Lung microvascular endothelial cell (primary cell): ENCODE results near the gene PRSS2. TPM values are rescaled to one million over a fixed set of nuclear protein-coding genes. Genes with fewer than 3 reads are reported as not detected.
"Not testable (repeated sequence)": the region's sequence is repeated elsewhere in the genome, so short reads cannot be mapped to it uniquely, and the experiment has no call there.

Experiments used
- DNase-seq, 2 donors: peaks; one replicate each; pipeline versions ENCODE4 v3.0.0 to v3.0.0-alpha.2; 2010; ENCODE audit warnings: low read depth in 2 of 2
- total RNA-seq: library from RNA; depleted of rRNA; stranded (reverse); fragments of >200 nt; gene quantifications from 2 replicates; pipeline ENCODE4 v1.2.1, GENCODE V29; 2014

The PRSS2 gene
- total RNA-seq, 1 donor from 2014 or later = not detected

GRCh38 chr7:142759433-142759832 lies 11.3 kb upstream of the PRSS2 start:
- no peak for DNase-seq

GRCh38 chr7:142760071-142760642 lies 10.6 kb upstream of the PRSS2 start:
- DNase-seq = no peak

GRCh38 chr7:142761606-142762005 lies 9.2 kb upstream of the PRSS2 start:
- DNase-seq = not testable (repeated sequence)

GRCh38 chr7:142762104-142762503 lies 8.7 kb upstream of the PRSS2 start:
- DNase-seq = no peak

GRCh38 chr7:142767451-142767850 lies 3.3 kb upstream of the PRSS2 start:
- DNase-seq = no peak

GRCh38 chr7:142767861-142768260 lies 2.9 kb upstream of the PRSS2 start:
- no peak for DNase-seq

- DNase-seq = not testable (repeated sequence)
Measured at GRCh38 chr7:142768885-142769284, 1.9 kb upstream of the PRSS2 start.

- no peak for DNase-seq
Measured at GRCh38 chr7:142771353-142771723, 568 bp downstream of the PRSS2 start.

GRCh38 chr7:142772051-142772450 lies 1.3 kb downstream of the PRSS2 start:
- DNase-seq = no peak

GRCh38 chr7:142772673-142773072 lies 1.9 kb downstream of the PRSS2 start:
- no peak for DNase-seq

- no peak for DNase-seq
Measured at GRCh38 chr7:142773230-142773629, 2.5 kb downstream of the PRSS2 start.

- no peak for DNase-seq
Measured at GRCh38 chr7:142773937-142774744, 3.4 kb downstream of the PRSS2 start.

- DNase-seq = no peak
Measured at GRCh38 chr7:142774826-142775225, 4.1 kb downstream of the PRSS2 start.

- not testable (repeated sequence) for DNase-seq
Measured at GRCh38 chr7:142775351-142776115, 4.8 kb downstream of the PRSS2 start.

GRCh38 chr7:142776206-142776844 lies 5.6 kb downstream of the PRSS2 start:
- DNase-seq = peak; percentile 30 to 89

GRCh38 chr7:142776845-142777225 lies 6.1 kb downstream of the PRSS2 start:
- not testable (repeated sequence) for DNase-seq

- DNase-seq = no peak
Measured at GRCh38 chr7:142777318-142777717, 6.5 kb downstream of the PRSS2 start.

- DNase-seq = peak; percentile 93 to 95
Measured at GRCh38 chr7:142782922-142783900, 12.4 kb downstream of the PRSS2 start.

- no peak for DNase-seq
Measured at GRCh38 chr7:142784096-142784495, 13.3 kb downstream of the PRSS2 start.

GRCh38 chr7:142784716-142785115 lies 13.9 kb downstream of the PRSS2 start:
- DNase-seq = no peak

GRCh38 chr7:142785841-142786250 lies 15.1 kb downstream of the PRSS2 start:
- DNase-seq = no peak
